ENCODE results near the gene ISL2. TPM values are rescaled to one million over a fixed set of nuclear protein-coding genes. Genes with fewer than 3 reads are reported as not detected.
A peak's percentile ranks its signal among the peaks of the same experiment; 100 is the strongest.

Gene ISL2
- total and polyA plus RNA-seq, 9 of the 15 experiments (the other 6 are each of a cell fraction or from before 2014, with no cell fraction given) = 0.15 to 23.7 (median 4.0) TPM

GRCh38 chr15:76337059-76337695 is 604 bp downstream of the ISL2 start (continued):
- TF ChIP-seq FOXP1 (CRISPR knock-in tag; IDR thresholded peaks at IDR 0.05) (no peak), BCL6 (CRISPR knock-in tag; IDR thresholded peaks at IDR 0.05) (no peak), NFIX (CRISPR knock-in tag; IDR thresholded peaks at IDR 0.05; ENCODE audit: low read depth) (no peak), ZNF444 (CRISPR knock-in tag; IDR thresholded peaks at IDR 0.05) (no peak), ARID1B (IDR thresholded peaks at IDR 0.05) (peak; percentile 55), SIX5 (IDR thresholded peaks at IDR 0.05; ENCODE audit: borderline replicate concordance in 1 of 2, insufficient read depth in 1 of 2, low read depth in 1 of 2, low read length in 2 of 2) (no peak), ADNP (tag; IDR thresholded peaks at IDR 0.05) (no peak), TFAP4 (CRISPR knock-in tag; IDR thresholded peaks at IDR 0.05; ENCODE audit: borderline replicate concordance) (no peak), UBTF (IDR thresholded peaks at IDR 0.05; ENCODE audit: borderline replicate concordance in 1 of 2, low read depth in 2 of 2, low read length in 2 of 2) (peak in 1 of 2 experiments; percentile 57; a peak in 2 of 4 replicates), FOXM1 (IDR thresholded peaks at IDR 0.05; ENCODE audit: low read depth) (no peak), FOXM1 (CRISPR knock-in tag; IDR thresholded peaks at IDR 0.05; ENCODE audit: low read depth) (no peak), ZNF121 (CRISPR knock-in tag; conservative IDR thresholded peaks at IDR 0.05) (no peak), GTF2A2 (tag; IDR thresholded peaks at IDR 0.05) (no peak), ZBTB8A (IDR thresholded peaks at IDR 0.05; ENCODE audit: partially characterized antibody) (no peak), ZC3H8 (IDR thresholded peaks at IDR 0.05) (no peak), KLF1 (tag; IDR thresholded peaks at IDR 0.05) (no peak), HDAC1 (IDR thresholded peaks at IDR 0.05) (no peak; a peak in 1 of 4 replicates), CEBPG (CRISPR knock-in tag; IDR thresholded peaks at IDR 0.05) (no peak), CEBPG (tag; conservative IDR thresholded peaks at IDR 0.05 in 1 of 2, IDR thresholded peaks at IDR 0.05 in 1 of 2) (no peak), PHB2 (IDR thresholded peaks at IDR 0.05; ENCODE audit: low read depth) (no peak), THRAP3 (IDR thresholded peaks at IDR 0.05; ENCODE audit: borderline replicate concordance) (0 out of 2 replicates have a peak, but pooled peaks have one; percentile 21), HCFC1 (IDR thresholded peaks at IDR 0.05; ENCODE audit: low read depth, low read length) (no peak), ZNF324 (CRISPR knock-in tag; IDR thresholded peaks at IDR 0.05) (no peak)
- TF ChIP-seq, protein P1, sequence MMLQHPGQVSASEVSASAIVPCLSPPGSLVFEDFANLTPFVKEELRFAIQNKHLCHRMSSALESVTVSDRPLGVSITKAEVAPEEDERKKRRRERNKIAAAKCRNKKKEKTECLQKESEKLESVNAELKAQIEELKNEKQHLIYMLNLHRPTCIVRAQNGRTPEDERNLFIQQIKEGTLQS (IDR thresholded peaks at IDR 0.05) = no peak
- TF ChIP-seq, protein P1 (CRISPR knock-in tag; conservative IDR thresholded peaks at IDR 0.05) = no peak
